Heart right ventricle (tissue), 16 donors: ENCODE results near the gene STK36. TPM values are rescaled to one million over a fixed set of nuclear protein-coding genes. Genes with fewer than 3 reads are reported as not detected.

Experiments used
- ATAC-seq, 8 donors: fragments of 200-7000 bp; cut with Tn5 transposase; one replicate each; pipeline ENCODE4 v1.9.1; 2020; ENCODE audit warnings: mild to moderate bottlenecking in 8 of 8, moderate library complexity in 8 of 8, moderate number of reproducible peaks in 1 of 8
- DNase-seq, 2 donors: peaks; one replicate each; pipeline ENCODE4 v3.0.0-alpha.2; 2020
- H3K27ac ChIP-seq, 10 donors: fragments of 200-600 bp; sonication (generic) in 2 of 10; one replicate each; pipeline versions ENCODE4 v1.5.0 to v1.8.0; 2020 to 2022; ENCODE audit warnings: mild to moderate bottlenecking in 3 of 10
- H3K27me3 ChIP-seq, 7 donors: fragments of 200-600 bp; one replicate each; pipeline ENCODE4 v1.8.0; 2021 to 2022; ENCODE audit warnings: mild to moderate bottlenecking in 2 of 7
- H3K36me3 ChIP-seq, 9 donors: fragments of 200-600 bp; sonication (generic) in 1 of 9; one replicate each; pipeline versions ENCODE4 v1.5.0 to v1.8.0; 2020 to 2022; ENCODE audit warnings: mild to moderate bottlenecking in 2 of 9
- H3K4me1 ChIP-seq, 9 donors: fragments of 200-600 bp; sonication (generic) in 1 of 9; one replicate each; pipeline versions ENCODE4 v1.5.0 to v1.8.0; 2020 to 2022; ENCODE audit warnings: mild to moderate bottlenecking in 4 of 9
- H3K4me3 ChIP-seq, 10 donors: fragments of 200-600 bp; sonication (generic) in 2 of 10; one replicate each; pipeline versions ENCODE4 v1.5.0 to v1.8.0; 2020 to 2022; ENCODE audit warnings: mild to moderate bottlenecking in 7 of 10, moderate library complexity in 2 of 10
- H3K9me3 ChIP-seq, 11 donors: fragments of 200-600 bp in 10 of 11; sonication (generic) in 2 of 11; one replicate each; pipeline versions ENCODE4 v1.5.0 to v1.8.0; 2013 to 2022; ENCODE audit warnings: mild to moderate bottlenecking in 2 of 11, control low read depth in 1 of 11, moderate library complexity in 1 of 11
- CTCF ChIP-seq, 9 donors: fragments of 200-600 bp; sonication (generic) in 2 of 9; IDR thresholded peaks; one replicate each; pipeline versions ENCODE4 v1.5.0 to v1.8.0; 2021 to 2022; ENCODE audit warnings: antibody characterized with exemption in 9 of 9, mild to moderate bottlenecking in 5 of 9, moderate library complexity in 1 of 9
- WGBS, 2 donors: extraction: QIAGEN DNeasy Blood & Tissue Kit; methylation state at CpG; one replicate each; pipeline ENCODE4 v1.1.7; 2013; ENCODE audit warnings: inconsistent platforms in 1 of 2; 5-methylcytosine and 5-hydroxymethylcytosine counted together
- intact Hi-C, 10 donors: fragments of 100-400 bp; cut with DNase I; formaldehyde crosslinking; loops; one replicate each; pipeline versions ENCODE4 v1.11.1 to v1.14.2; 2022
- polyA plus RNA-seq, 2 donors: library from polyadenylated mRNA; stranded (reverse); fragments of 200-250 nt; gene quantifications; one replicate each; pipeline ENCODE4 v1.2.3, GENCODE V29; 2013
- total RNA-seq, 10 donors: library from RNA; stranded (reverse); fragmentation: NEBNext Ultra II Directional in 3 of 10; extraction: Animal tissue kit (Norgen Biotek cat#: 25700) in 3 of 10; gene quantifications; one replicate each; pipeline versions ENCODE4 v1.2.1 to v1.2.4, GENCODE V29; 2021 to 2023
- donor health status: Arrhythmogenic right ventricular cardiomyopathy.
- donor health status: ischemic (EF 13 %, LVEDD 7.1; RV severe dilation, severe dysfunction).
- donor health status: healthy with polysubstance abuse.
- donor health status: DM: no; HTN: yes; CAD: no.
- donor health status: DM: no; HTN: no; CAD: no.
- donor health status: ischemic (EF 25% LVEDD 6.9; RV normal size, moderate dysfunction).
- donor health status: ischemic (EF 25% LVEDD 5.7; RV mildly dilated, moderate dysfunction).
- donor health status: healthy.
- donor health status: DM: yes; HTN: yes; CAD: no.
- donor health status: Ischemic cardiomyopathy.
- donor health status: ischemic (EF 35%, LVEDD 5.7; RV mildly dilated, moderate dysfunction).
- donor health status: nonischemic (EF 11% LVEDD 7.7; RV severe dilation, severe dysfunction).
- donor health status: DM: yes; HTN: yes; CAD: no.
- donor health status: PGD.
- donor health status: ischemic (EF 29% LVEDD 5.4; RV normal size, mild dysfunction).
- donor health status: nonischemic (EF 23%, LVEDD 6.1; RV moderate dilation, normal function).

The STK36 gene
- total and polyA plus RNA-seq, 12 donors = 4.2 to 18.8 (median 6.9) TPM

DNA sequence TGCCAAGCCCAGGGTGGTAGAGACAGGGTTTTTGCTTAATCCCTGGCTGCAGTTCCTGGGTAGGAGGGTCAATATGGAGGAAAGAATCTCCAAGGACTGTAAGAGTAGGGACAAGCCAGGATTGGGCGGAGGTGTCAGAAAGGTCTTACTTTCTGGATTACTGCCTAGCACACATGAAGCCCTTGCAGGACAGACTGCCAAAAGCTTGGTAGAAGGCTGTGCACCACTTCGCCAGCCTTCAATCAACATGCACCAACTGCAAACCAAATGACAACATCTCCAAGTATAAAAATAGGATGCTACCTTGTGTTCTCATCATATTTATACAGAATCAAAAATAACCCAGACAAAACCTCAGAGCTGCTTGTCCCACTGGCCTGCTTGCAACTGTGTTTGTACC is 16.1 kb upstream of the STK36 start:
- 57 to 72% methylated on average over 2 of the region's 2 CpGs for whole genome bisulfite sequencing, 2 donors
- DNase-seq = peak in 1 of 2 donors; percentile 38
- H3K27me3 ChIP-seq = no peaks in the 10 kb centered on the region

DNA sequence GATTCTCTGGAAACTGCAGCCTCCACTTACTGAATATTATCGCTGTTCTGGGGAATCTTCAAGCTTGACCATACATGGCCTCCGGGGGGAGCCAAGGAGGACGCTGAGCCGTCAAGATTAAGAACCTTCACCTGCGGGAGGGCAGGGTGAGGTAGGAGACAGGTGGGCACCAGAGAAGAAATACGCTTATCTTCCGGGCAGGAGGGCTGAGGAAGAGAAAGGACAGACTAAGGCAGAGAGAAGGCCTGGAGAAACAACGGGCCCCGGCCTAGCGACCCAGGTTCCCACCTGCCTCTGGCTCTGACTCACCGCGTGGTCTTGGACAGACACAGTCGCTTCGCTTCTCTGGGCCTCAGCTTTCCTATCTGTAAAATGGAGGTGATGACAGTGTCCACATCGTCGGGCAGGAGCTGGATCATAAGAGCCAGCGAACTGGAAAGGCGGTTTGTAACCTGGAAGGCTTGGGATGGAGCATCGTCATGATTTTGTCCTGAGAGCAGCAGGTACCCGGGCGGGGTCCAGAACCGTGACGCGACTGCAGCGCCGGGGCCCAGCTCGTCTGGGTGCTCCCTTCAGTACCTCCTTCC is 13.1 kb upstream of the STK36 start:
- DNase-seq (no peak), ATAC-seq (peak in 1 of 8 donors; percentile 0)
- Histone ChIP-seq H3K4me1 (peaks cover 9 to 43% (median 32%) of the 10 kb centered on the region in 9 donors), H3K36me3 (peaks cover 0 to 68% (median 36%) of the 10 kb centered on the region in 9 donors), H3K9me3 (no peaks in the 10 kb centered on the region), H3K27ac (peak overlapping the region; percentile 54 to 88 (median 81)), H3K4me3 (peak overlapping the region; percentile 79 to 97 (median 92)), H3K27me3 (no peaks in the 10 kb centered on the region)
- 3 to 4% methylated on average over 27 of the region's 27 CpGs for WGBS, 2 donors
- intact Hi-C loops = loop anchor here in 5 of 10 donors (5.0 to 10.0 kb wide), 6 partner anchors 86 to 384 kb away; partner anchors contain the start of genes CNOT9 (in 3 of the 5), USP37 (in 3 of the 5), AAMP (in 1 of the 5) and PNKD (in 1 of the 5)
- TF ChIP-seq CTCF (IDR thresholded peaks at IDR 0.05) = peak in 5 of 9 donors; percentile 9 to 41 (median 28)

More for the DNA sequence above, 16.1 kb upstream of the STK36 start:
- Histone ChIP-seq H3K36me3 (peaks cover 0 to 73% (median 35%) of the 10 kb centered on the region in 9 donors), H3K4me1 (peaks cover 9 to 42% (median 32%) of the 10 kb centered on the region in 9 donors), H3K9me3 (no peaks in the 10 kb centered on the region), H3K27ac (peak overlapping the region in 8 of 10 donors; percentile 3 to 78 (median 60)), H3K4me3 (no peak overlapping the region)
- intact Hi-C loops = loop anchor here in 5 of 10 donors (5.0 to 10.0 kb wide), 6 partner anchors 83 to 381 kb away; partner anchors contain the start of genes CNOT9 (in 3 of the 5), USP37 (in 3 of the 5), AAMP (in 1 of the 5) and PNKD (in 1 of the 5)
- peak in 7 of 8 donors; percentile 21 to 66 (median 38) for ATAC-seq
- TF ChIP-seq CTCF (IDR thresholded peaks at IDR 0.05) = no peak

DNA sequence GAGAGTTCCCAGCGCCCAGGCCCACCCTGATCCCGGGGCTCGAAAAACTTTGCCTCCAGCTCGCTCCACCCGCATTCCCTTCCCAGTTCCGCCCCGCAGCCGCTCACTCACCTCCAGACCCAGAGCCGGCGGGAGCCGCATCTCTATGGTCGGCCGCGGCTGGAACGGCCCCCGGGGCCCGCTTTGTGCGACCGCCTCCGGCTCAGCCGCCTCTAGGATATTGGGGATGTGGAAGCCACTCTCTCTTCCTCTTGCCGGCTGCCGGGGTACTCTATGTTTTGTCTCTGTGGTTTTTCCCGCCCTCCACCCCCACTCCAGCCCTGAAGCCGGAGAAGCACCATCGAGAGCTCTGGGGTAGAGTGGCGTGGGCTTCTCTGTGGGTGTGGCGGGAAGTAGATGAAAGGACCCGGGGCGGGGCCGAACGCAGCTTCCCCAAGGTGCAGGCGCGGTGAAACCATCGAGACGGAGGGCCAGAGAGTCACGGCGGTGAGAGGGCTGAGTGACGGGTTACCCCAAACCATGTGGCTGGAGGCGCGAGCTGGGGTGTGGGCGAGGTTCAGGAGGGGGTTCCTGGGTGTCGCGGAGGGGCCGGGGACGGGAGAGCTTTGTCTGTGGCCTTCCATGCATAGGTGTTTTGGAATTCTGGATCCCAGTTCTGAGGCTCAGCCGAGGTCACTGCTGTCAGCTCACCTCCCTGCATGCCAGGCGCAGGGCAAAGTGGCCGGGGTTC is 12.5 kb upstream of the STK36 start, which contains the start of the genes BCS1L and ZNF142:
Gene BCS1L, plus strand, starts transcription at position 426 of the 730 bp plus-strand sequence. CDS start 1,305 bp downstream, outside the sequence.
Gene ZNF142, minus strand, starts transcription at position 366 of the 730 bp plus-strand sequence. CDS start 3,194 bp downstream, outside the sequence.
- intact Hi-C loops = loop anchor here in 5 of 10 donors (5.0 to 10.0 kb wide), 6 partner anchors 87 to 385 kb away; partner anchors contain the start of genes CNOT9 (in 3 of the 5), USP37 (in 3 of the 5), AAMP (in 1 of the 5) and PNKD (in 1 of the 5)
- DNase-seq (peak; percentile 92 to 96), ATAC-seq (peak; percentile 91 to 98 (median 97))
- H3K27me3 ChIP-seq = no peaks in the 10 kb centered on the region
- no peak for TF ChIP-seq CTCF (IDR thresholded peaks at IDR 0.05)
- peak within 1 kb of the TSS; percentile 54 to 88 (median 81) for H3K27ac ChIP-seq
- peaks cover 0 to 68% (median 40%) of the 10 kb centered on the region in 9 donors for H3K36me3 ChIP-seq
- H3K4me1 ChIP-seq = peaks cover 9 to 43% (median 32%) of the 10 kb centered on the region in 9 donors
- no peaks in the 10 kb centered on the region for H3K9me3 ChIP-seq
- 0% methylated on average over 49 of the region's 49 CpGs for WGBS, 2 donors
- peak within 1 kb of the TSS; percentile 79 to 97 (median 92) for H3K4me3 ChIP-seq

DNA sequence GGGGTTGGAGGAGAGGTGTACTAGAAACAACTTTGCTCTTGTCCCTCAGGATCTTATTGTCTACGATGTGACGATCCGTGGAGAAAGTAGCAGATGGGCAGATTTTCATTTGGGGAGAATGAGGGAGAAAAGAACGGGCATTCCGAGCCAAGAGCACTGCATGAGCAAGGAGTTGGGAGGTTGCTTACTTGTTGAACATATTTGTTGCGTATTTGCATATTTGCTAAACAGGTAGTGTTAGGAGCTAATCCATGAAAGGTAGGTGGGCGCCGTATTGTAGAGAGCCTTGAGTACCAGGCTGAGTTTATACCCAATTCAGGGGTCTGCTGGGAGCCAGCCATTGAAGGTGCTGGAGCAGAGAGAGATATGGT is 11.9 kb upstream of the STK36 start:
- peak overlapping the region; percentile 79 to 97 (median 92) for H3K4me3 ChIP-seq
- no peaks in the 10 kb centered on the region for H3K9me3 ChIP-seq
- ATAC-seq (no peak), DNase-seq (no peak)
- peaks cover 9 to 41% (median 32%) of the 10 kb centered on the region in 9 donors for H3K4me1 ChIP-seq
- WGBS, 2 donors = 12 to 15% methylated on average over 8 of the region's 8 CpGs
- H3K27ac ChIP-seq = peak overlapping the region in 9 of 10 donors; percentile 64 to 88 (median 81)
- H3K27me3 ChIP-seq = no peaks in the 10 kb centered on the region
- intact Hi-C loops = loop anchor here in 5 of 10 donors (5.0 to 10.0 kb wide), 6 partner anchors 88 to 385 kb away; partner anchors contain the start of genes CNOT9 (in 3 of the 5), USP37 (in 3 of the 5), AAMP (in 1 of the 5) and PNKD (in 1 of the 5)
- no peak for TF ChIP-seq CTCF (IDR thresholded peaks at IDR 0.05)
- peaks cover 0 to 68% (median 40%) of the 10 kb centered on the region in 9 donors for H3K36me3 ChIP-seq
